Activated CD4-positive, alpha-beta T cell treated with anti-CD3 and anti-CD28 coated beads, Interleukin-2, amount 50 U/mL, for 24 hours (primary cell): ENCODE results near the gene RBMY1F.
"Not testable (repeated sequence)": the region's sequence is repeated elsewhere in the genome, so short reads cannot be mapped to it uniquely, and the experiment has no call there.

ENCODE experiments used
- DNase-seq, 2 donors: peaks; one replicate each; pipeline ENCODE4 v3.0.0-alpha.2; 2020; ENCODE audit warnings: low read depth in 1 of 2, low spot score in 1 of 2

Gene RBMY1F

DNA sequence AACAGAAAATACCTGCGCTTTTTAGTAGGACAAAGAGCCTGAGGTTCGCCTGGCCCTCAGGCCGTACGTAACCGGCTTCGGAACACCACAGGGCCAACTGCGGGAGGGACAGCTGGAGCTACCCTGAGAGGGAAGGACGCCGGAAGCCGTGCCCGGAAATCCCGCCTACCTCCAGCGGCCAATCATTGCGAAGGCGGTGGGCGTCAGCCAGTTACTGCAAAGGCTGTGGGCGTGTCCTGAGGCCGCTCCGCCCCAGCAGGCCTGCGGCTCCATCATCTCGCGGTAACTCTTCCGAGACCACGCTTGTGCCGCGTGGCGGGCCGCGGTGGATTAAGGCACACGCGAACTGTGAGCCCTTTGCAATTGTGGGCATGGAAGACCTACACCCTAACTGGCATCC is at the start of gene RBMY1F:
RBMY1F (minus strand) TSS at position 101 of the 400 bp plus-strand sequence. CDS start 1,954 bp downstream, outside the sequence.
- DNase-seq = not testable (repeated sequence)

DNA sequence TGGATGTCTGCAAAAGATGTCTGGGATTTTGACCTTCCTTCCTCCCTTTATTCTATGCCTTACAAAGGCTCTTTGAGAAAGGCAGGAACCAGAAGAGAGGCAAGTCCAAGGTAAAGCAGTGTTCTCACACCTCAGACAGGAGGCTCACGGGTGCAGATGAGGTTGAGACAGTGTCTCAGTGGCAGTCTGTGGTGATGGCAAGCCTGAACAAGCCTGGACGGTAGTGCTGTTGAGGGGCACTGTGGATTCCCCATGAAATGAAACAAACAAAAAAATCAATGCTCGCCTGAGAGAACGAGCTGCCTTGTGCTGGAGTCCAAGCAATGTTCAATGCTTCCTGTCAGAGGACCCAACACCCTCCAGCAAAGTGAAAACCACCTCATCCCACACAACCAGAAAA is 31.6 kb downstream of the RBMY1F start:
- DNase-seq = not testable (repeated sequence)

DNA sequence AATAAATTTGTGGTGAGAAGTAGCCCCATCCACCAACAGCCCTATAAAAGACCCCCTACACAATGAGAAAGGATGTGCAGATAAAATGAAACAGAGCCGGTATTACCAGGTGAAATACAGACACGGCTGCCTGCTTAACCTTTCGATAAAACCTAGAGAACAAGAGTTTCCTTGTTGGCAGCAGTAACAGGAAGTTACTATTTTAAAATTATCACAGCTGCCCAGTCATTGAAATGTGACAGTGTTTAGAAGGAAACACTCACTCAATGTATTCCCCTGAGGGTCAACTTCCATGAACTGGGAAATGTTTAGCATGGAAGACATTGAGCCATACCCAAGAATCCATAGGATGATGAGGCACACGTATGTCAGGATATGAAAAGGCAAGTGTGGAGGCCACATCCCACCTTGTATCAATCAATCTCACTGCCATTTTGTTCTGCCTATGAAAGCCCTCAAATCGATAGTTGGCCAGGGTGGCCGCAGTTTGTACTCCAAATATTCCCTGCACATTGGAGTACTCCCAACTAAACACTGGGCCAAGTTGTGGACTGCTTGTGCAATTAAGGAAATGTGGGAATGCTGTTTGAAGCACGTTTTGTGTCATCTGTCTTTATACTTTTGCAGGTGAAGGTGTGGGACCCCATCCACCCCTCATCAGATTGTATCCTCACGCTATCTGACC is 41.6 kb downstream of the RBMY1F start:
- not testable (repeated sequence) for DNase-seq

DNA sequence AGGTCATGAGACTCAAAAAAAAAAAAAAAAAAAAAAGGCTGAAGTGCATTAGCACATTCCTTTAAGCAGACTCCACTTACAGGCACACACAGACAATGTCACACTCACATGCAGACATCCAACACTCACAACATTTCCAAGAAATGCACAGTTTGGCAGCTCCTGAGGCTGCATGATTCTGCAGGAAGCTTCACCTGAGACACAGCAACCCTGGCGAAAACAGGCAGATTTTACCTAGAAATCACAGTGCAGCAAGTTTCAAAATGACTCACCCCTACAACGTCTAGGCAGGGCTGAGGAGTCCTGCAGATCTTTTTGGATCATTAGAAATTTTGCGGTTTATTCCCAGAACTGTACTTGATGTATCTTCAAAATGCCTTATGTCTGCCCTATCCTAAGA is 48.0 kb downstream of the RBMY1F start:
- not testable (repeated sequence) for DNase-seq

DNA sequence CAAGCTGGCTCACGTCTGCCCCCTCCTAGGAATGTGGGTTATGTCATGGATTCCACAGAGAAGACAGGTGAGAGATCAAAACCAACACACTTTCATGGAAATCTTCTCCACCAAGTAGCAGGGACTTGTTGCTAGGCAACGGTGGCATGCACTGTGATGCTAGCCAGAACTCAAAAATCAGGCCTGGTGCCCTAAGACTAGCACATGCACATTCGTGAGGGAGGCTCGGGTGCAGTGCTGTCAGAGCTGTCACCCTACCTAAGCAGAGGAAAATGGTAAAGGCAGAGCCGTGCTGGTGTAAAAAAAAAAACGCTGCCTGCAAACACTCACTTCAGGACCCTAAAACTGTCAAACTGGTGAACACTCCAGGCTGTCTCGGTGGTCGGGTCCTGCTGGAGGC is 52.2 kb downstream of the RBMY1F start:
- DNase-seq = not testable (repeated sequence)
